ENCODE measurements around the gene MSI2. TPM values are rescaled to one million over a fixed set of nuclear protein-coding genes. Genes with fewer than 3 reads are reported as not detected.

Gene MSI2
- total and polyA plus RNA-seq, 2 donors (not counting 3 experiments of a cell fraction or from before 2014, with no cell fraction given), result 20.9 to 59.3 TPM

DNA sequence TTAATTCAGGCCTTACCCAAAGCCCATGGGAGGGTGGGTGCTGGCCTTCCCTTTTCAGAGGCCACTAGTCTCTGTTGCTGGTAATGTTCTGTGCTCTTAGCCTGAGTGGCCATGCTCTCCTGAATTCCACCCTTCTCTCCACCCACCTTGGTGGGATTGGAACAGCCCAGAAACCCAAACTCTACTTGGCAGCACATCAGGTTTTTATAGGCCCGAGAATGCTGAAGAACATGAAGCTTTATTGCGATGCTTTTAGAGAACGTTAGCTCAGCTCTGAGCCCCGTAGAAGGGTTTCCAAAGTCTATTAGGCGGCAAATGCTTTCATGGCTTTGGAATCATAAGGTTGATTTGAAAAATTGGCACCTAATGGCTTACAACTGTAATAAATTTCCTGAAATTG, 209.3 kb downstream of the MSI2 start:
- ChIA-PET POLR2A (no interaction called here), CTCF (no interaction called here)
- no TSS peak for BruUV-seq (replicated peaks)
- no peak for DNase-seq (ENCODE audit: low read depth, low spot score)
- Histone ChIP-seq H3K27ac (ENCODE audit: insufficient read depth, low read depth, low read length) (no peak overlapping the region), H3K4me2 (ENCODE audit: insufficient read depth, low read length) (no peak overlapping the region), H3K36me3 (ENCODE audit: control insufficient read depth in 2 of 2, extremely low read depth in 1 of 2, insufficient read depth in 2 of 2, low read length in 2 of 2) (no peaks in the 10 kb centered on the region), H3K79me2 (ENCODE audit: control insufficient read depth, insufficient read depth, low read length) (no peaks in the 10 kb centered on the region), H2AFZ (ENCODE audit: low read depth, low read length) (no peak overlapping the region), H3K27me3 (ENCODE audit: control insufficient read depth in 2 of 2, insufficient read depth in 2 of 2, low read length in 2 of 2) (no peaks in the 10 kb centered on the region), H3K9me1 (replicated peaks; ENCODE audit: control insufficient read depth, extremely low read depth, insufficient read depth, low read length) (no peaks in the 10 kb centered on the region), H3K4me3 (replicated peaks in 1 of 3; ENCODE audit: insufficient read depth in 1 of 3, low read depth in 1 of 3, low read length in 3 of 3) (no peak overlapping the region), H3K9ac (replicated peaks; ENCODE audit: extremely low read depth, insufficient read depth, low read length) (no peak overlapping the region), H4K20me1 (replicated peaks; ENCODE audit: control insufficient read depth, extremely low read depth, insufficient read depth, low read length) (no peaks in the 10 kb centered on the region), H3K4me1 (ENCODE audit: control insufficient read depth, extremely low read depth, insufficient read depth, low read length) (no peaks in the 10 kb centered on the region), H3K9me3 (replicated peaks; ENCODE audit: control insufficient read depth, insufficient read depth, low read length) (no peaks in the 10 kb centered on the region)
- TF ChIP-seq MYC (IDR thresholded peaks at IDR 0.05; ENCODE audit: low read depth, low read length), result no peak
- dilution Hi-C loops (cut with MboI; ENCODE audit: extremely low pct_ligation_motif_present, low sequenced_read_pairs), result no loop called here
- no peak for FAIRE-seq
- intact Hi-C loops (cut with micrococcal nuclease), result no loop called here

- TF ChIP-seq MAX (IDR thresholded peaks at IDR 0.05; ENCODE audit: insufficient read depth, insufficient read length), result no peak
- no peak for TF ChIP-seq FOS (IDR thresholded peaks at IDR 0.05; ENCODE audit: borderline replicate concordance, insufficient read depth, low read length)
- H3K27me3 ChIP-seq (ENCODE audit: control insufficient read depth in 2 of 2, insufficient read depth in 2 of 2, low read length in 2 of 2), result no peaks in the 10 kb centered on the region
- no peak overlapping the region for H3K4me3 ChIP-seq (replicated peaks in 1 of 3; ENCODE audit: insufficient read depth in 1 of 3, low read depth in 1 of 3, low read length in 3 of 3)
- ChIA-PET POLR2A (no interaction called here), CTCF (interaction anchor here (0.7 kb wide), 1 partner anchor 223 kb away, joined by 5 read pairs; no protein-coding TSS in a partner anchor)
- FAIRE-seq (no peak), DNase-seq (ENCODE audit: low read depth, low spot score) (no peak)
- no peaks in the 10 kb centered on the region for H3K79me2 ChIP-seq (ENCODE audit: control insufficient read depth, insufficient read depth, low read length)
- no peak overlapping the region for H2AFZ ChIP-seq (ENCODE audit: low read depth, low read length)
- no peaks in the 10 kb centered on the region for H4K20me1 ChIP-seq (replicated peaks; ENCODE audit: control insufficient read depth, extremely low read depth, insufficient read depth, low read length)
- no peak overlapping the region for H3K27ac ChIP-seq (ENCODE audit: insufficient read depth, low read depth, low read length)
- no peak overlapping the region for H3K4me2 ChIP-seq (ENCODE audit: insufficient read depth, low read length)
- no peaks in the 10 kb centered on the region for H3K4me1 ChIP-seq (ENCODE audit: control insufficient read depth, extremely low read depth, insufficient read depth, low read length)
- H3K9ac ChIP-seq (replicated peaks; ENCODE audit: extremely low read depth, insufficient read depth, low read length), result no peak overlapping the region
- H3K9me1 ChIP-seq (replicated peaks; ENCODE audit: control insufficient read depth, extremely low read depth, insufficient read depth, low read length), result no peaks in the 10 kb centered on the region
- no TSS peak for BruUV-seq (replicated peaks)
- no peaks in the 10 kb centered on the region for H3K9me3 ChIP-seq (replicated peaks; ENCODE audit: control insufficient read depth, insufficient read depth, low read length)
- dilution Hi-C loops (cut with MboI; ENCODE audit: extremely low pct_ligation_motif_present, low sequenced_read_pairs), result no loop called here
- H3K36me3 ChIP-seq (ENCODE audit: control insufficient read depth in 2 of 2, extremely low read depth in 1 of 2, insufficient read depth in 2 of 2, low read length in 2 of 2), result no peaks in the 10 kb centered on the region
- intact Hi-C loops (cut with micrococcal nuclease), result no loop called here
Observed at GRCh38 chr17:57466017-57466471, 209.7 kb downstream of the MSI2 start.

Data from endothelial cell of umbilical vein (primary cell).